ENCODE measurements around the gene SLC43A2.

- peak in 3 of 4 experiments; percentile 5 to 42 (median 23) for TF ChIP-seq CTCF (IDR thresholded peaks at IDR 0.05)
- no peak for TF ChIP-seq POLR2A (IDR thresholded peaks at IDR 0.05)
These were observed 67.0 kb downstream of the SLC43A2 start for GRCh38 chr17:1561420-1562175.

Measured in sigmoid colon (tissue), 3 donors.